Natural killer cell (primary cell): ENCODE results near the gene CYGB. TPM values are rescaled to one million over a fixed set of nuclear protein-coding genes. Genes with fewer than 3 reads are reported as not detected.
A peak's percentile ranks its signal among the peaks of the same experiment; 100 is the strongest.

ENCODE experiments used
- ATAC-seq, 3 donors: fragments of 150-1000 bp in 2 of 3; fragments of 200-7000 bp in 1 of 3; cut with Tn5 transposase; 1 replicate in 1 of 3; 2 replicates in 2 of 3; pipeline ENCODE4 v1.10.0; 2021; ENCODE audit warnings: mild to moderate bottlenecking in 2 of 3, moderate library complexity in 2 of 3
- DNase-seq, 2 donors: peaks; one replicate each; pipeline versions ENCODE4 v3.0.0 to v3.0.0-alpha.2; 2013 to 2021; ENCODE audit warnings: mixed read lengths in 1 of 2
- H3K27ac ChIP-seq: one replicate; pipeline ENCODE4 v1.5.1; 2013; ENCODE audit warnings: mild to moderate bottlenecking, low read length
- H3K27me3 ChIP-seq: one replicate; pipeline ENCODE4 v1.6.1; 2013; ENCODE audit warnings: low read length; ENCODE audit not compliant: control insufficient read depth, insufficient read depth
- H3K36me3 ChIP-seq: one replicate; pipeline ENCODE4 v1.6.1; 2013; ENCODE audit warnings: low read length; ENCODE audit not compliant: control insufficient read depth, insufficient read depth
- H3K4me1 ChIP-seq: one replicate; pipeline ENCODE4 v1.6.1; 2013; ENCODE audit warnings: low read length; ENCODE audit not compliant: control insufficient read depth, insufficient read depth
- H3K4me3 ChIP-seq: one replicate; pipeline ENCODE4 v1.5.1; 2013; ENCODE audit warnings: low read length
- H3K9me3 ChIP-seq: one replicate; pipeline ENCODE4 v1.6.1; 2013; ENCODE audit warnings: low read length; ENCODE audit not compliant: control insufficient read depth, insufficient read depth
- H3K27ac Mint-ChIP-seq, 2 donors: one replicate each; pipeline ENCODE4 v1.8.0; 2022; ENCODE audit warnings: mild to moderate bottlenecking in 2 of 2, mixed read lengths in 2 of 2, moderate library complexity in 1 of 2
- H3K27me3 Mint-ChIP-seq, 2 donors: one replicate each; pipeline ENCODE4 v1.8.0; 2022; ENCODE audit warnings: low read depth in 2 of 2, mixed read lengths in 2 of 2
- H3K36me3 Mint-ChIP-seq: one replicate; pipeline ENCODE4 v1.8.0; 2022; ENCODE audit warnings: mixed read lengths
- H3K4me1 Mint-ChIP-seq, 2 donors: one replicate each; pipeline ENCODE4 v1.8.0; 2022; ENCODE audit warnings: mixed read lengths in 2 of 2
- H3K4me3 Mint-ChIP-seq: one replicate; pipeline ENCODE4 v1.8.0; 2022; ENCODE audit warnings: mild to moderate bottlenecking, moderate library complexity, mixed read lengths
- H3K9me3 Mint-ChIP-seq, 2 donors: one replicate each; pipeline ENCODE4 v1.8.0; 2022; ENCODE audit warnings: mixed read lengths in 2 of 2
- WGBS: methylation state at CpG from one replicate; pipeline ENCODE4 v1.1.7; 2013; ENCODE audit warnings: missing lambda C conversion rate; ENCODE audit not compliant: insufficient coverage; 5-methylcytosine and 5-hydroxymethylcytosine counted together
- intact Hi-C: fragments of 100-400 bp; cut with micrococcal nuclease; formaldehyde crosslinking; loops from one replicate; pipeline ENCODE4 v1.14.2; 2022
- total RNA-seq, 4 donors: library from RNA; stranded (reverse); fragments of 120-200 nt in 1 of 4; gene quantifications; one replicate each; pipeline versions ENCODE4 v1.2.3 to v1.2.4, GENCODE V29; 2013 to 2022
- TF ChIP-seq, protein P1 (sequence below): fragments of 200-600 bp; IDR thresholded peaks from one replicate; pipeline ENCODE4 v1.8.0; 2022; ENCODE audit warnings: antibody characterized with exemption

The CYGB gene
- total RNA-seq, 3 donors from 2014 or later (not counting 1 experiment from before 2014, with no cell fraction given), result 0.12 to 0.33 (median 0.16) TPM

DNA sequence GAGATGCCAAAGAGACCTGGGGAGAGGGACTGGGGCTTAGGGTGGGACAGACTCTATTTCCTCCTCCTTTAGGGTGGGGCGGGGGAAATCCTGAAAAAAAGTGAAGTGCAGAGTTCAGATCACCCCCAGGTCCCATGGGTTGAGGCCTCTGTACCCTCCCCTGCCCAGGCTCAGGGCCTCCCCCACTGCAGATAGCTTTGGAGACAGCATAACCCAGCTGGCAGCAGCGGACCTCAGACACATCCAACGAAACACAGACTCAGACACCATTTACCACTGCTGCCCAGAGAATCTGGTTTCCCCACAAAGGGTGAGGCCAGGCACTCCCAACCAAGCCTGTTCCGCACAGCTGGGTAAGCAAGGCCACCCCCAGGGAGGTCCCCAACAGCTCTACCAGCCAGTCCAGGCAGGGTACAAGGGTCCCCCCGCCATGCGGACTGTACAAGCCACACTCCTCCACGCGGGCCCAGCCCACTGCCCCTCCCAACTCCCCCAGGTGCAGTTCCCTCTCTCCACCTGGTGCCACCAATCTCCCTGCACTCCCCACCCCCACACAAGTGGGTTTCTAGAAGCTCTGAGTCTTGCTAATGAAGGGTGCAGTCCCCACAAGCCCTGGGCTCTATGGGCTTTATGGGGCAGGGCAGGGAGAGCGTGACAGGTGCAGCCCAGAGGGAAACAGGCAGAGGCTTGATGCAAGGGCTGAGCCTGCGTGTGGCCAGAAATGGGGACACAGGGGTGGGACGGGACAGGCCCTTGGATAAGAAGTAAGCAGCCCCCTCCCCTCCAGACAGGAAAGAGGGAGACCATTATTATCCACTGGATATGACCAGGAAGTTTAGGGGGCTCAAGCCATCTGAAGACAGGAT, 45.2 kb downstream of the CYGB start:
- Histone ChIP-seq H3K27ac (peak overlapping the region; percentile 90), H3K9me3 (no peaks in the 10 kb centered on the region), H3K4me1 (peaks cover 88% of the 10 kb centered on the region), H3K4me3 (peak overlapping the region; percentile 25), H3K27me3 (no peaks in the 10 kb centered on the region), H3K36me3 (peaks cover 9% of the 10 kb centered on the region)
- peak in 1 of 2 donors; percentile 43 for DNase-seq
- peak; percentile 4 to 33 (median 15) for ATAC-seq
- H3K4me1 Mint-ChIP-seq, result peaks cover 63 to 80% of the 10 kb centered on the region in 2 donors
- H3K27me3 Mint-ChIP-seq, result no peaks in the 10 kb centered on the region
- H3K36me3 Mint-ChIP-seq, result no peaks in the 10 kb centered on the region
- H3K27ac Mint-ChIP-seq, result peak overlapping the region; percentile 96 to 97
- TF ChIP-seq, protein P1, sequence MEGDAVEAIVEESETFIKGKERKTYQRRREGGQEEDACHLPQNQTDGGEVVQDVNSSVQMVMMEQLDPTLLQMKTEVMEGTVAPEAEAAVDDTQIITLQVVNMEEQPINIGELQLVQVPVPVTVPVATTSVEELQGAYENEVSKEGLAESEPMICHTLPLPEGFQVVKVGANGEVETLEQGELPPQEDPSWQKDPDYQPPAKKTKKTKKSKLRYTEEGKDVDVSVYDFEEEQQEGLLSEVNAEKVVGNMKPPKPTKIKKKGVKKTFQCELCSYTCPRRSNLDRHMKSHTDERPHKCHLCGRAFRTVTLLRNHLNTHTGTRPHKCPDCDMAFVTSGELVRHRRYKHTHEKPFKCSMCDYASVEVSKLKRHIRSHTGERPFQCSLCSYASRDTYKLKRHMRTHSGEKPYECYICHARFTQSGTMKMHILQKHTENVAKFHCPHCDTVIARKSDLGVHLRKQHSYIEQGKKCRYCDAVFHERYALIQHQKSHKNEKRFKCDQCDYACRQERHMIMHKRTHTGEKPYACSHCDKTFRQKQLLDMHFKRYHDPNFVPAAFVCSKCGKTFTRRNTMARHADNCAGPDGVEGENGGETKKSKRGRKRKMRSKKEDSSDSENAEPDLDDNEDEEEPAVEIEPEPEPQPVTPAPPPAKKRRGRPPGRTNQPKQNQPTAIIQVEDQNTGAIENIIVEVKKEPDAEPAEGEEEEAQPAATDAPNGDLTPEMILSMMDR, result no peak
- intact Hi-C loops, result loop anchor here (2.0 kb wide), 1 partner anchor 22 kb away; no protein-coding TSS in a partner anchor
- no peaks in the 10 kb centered on the region for H3K9me3 Mint-ChIP-seq
- peak overlapping the region; percentile 89 for H3K4me3 Mint-ChIP-seq
- 31% methylated on average over 11 of the region's 11 CpGs for WGBS

GRCh38 chr17:76491271-76492122, 46.0 kb downstream of the CYGB start:
- no peaks in the 10 kb centered on the region for H3K9me3 Mint-ChIP-seq
- peak overlapping the region; percentile 90 for H3K27ac ChIP-seq
- no peaks in the 10 kb centered on the region for H3K27me3 Mint-ChIP-seq
- H3K27ac Mint-ChIP-seq, result peak overlapping the region; percentile 96 to 97
- H3K4me3 Mint-ChIP-seq, result peak overlapping the region; percentile 89
- no peaks in the 10 kb centered on the region for H3K9me3 ChIP-seq
- H3K4me1 Mint-ChIP-seq, result peaks cover 58 to 71% of the 10 kb centered on the region in 2 donors
- peak in 1 of 2 donors; percentile 37 for DNase-seq
- intact Hi-C loops, result loop anchor here (2.0 kb wide), 1 partner anchor 23 kb away; no protein-coding TSS in a partner anchor
- TF ChIP-seq, protein P1, result no peak
- ATAC-seq, result no peak
- no peaks in the 10 kb centered on the region for H3K27me3 ChIP-seq
- peaks cover 79% of the 10 kb centered on the region for H3K4me1 ChIP-seq
- peaks cover 9% of the 10 kb centered on the region for H3K36me3 ChIP-seq
- H3K4me3 ChIP-seq, result peak overlapping the region; percentile 25
- 58% methylated on average over 17 of the region's 17 CpGs for WGBS
- no peaks in the 10 kb centered on the region for H3K36me3 Mint-ChIP-seq

DNA sequence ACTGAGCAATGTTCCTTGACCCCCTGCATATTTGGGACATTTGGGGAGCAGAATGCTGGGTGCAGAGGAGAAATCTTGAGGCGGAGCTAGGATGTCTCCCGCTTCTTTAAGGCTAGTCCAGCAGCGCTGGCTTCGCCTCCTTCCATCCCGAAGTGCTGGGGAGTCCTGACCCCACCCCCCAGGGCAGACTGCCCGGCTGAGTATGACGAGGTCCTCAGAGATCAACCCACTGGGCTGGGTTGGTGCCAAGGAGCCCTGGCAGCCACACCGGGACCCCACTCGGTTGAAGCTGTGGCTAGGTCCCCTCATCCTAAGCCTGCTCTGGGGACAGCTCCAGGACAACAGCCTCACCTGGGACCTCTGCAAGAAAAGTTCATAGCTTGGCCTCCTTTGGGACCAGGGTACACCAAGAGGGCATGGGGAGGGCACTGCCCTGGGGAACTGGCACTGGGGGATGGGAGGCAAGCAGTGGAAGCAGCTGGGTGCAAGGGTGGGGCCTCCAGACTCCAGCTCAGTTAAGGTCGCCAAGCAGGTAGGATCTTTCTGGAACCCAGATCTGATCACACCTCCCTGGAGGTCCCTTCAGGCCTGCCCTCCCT, 47.3 kb downstream of the CYGB start:
- ATAC-seq (no peak), DNase-seq (no peak)
- Histone ChIP-seq H3K27ac (peak overlapping the region; percentile 90), H3K36me3 (peaks cover 9% of the 10 kb centered on the region), H3K4me3 (no peak overlapping the region), H3K27me3 (no peaks in the 10 kb centered on the region), H3K9me3 (no peaks in the 10 kb centered on the region), H3K4me1 (peaks cover 75% of the 10 kb centered on the region)
- no peaks in the 10 kb centered on the region for H3K27me3 Mint-ChIP-seq
- H3K36me3 Mint-ChIP-seq, result no peaks in the 10 kb centered on the region
- peak overlapping the region; percentile 96 to 97 for H3K27ac Mint-ChIP-seq
- TF ChIP-seq, protein P1, result no peak
- H3K9me3 Mint-ChIP-seq, result no peaks in the 10 kb centered on the region
- peak overlapping the region; percentile 37 for H3K4me3 Mint-ChIP-seq
- 85% methylated on average over 10 of the region's 10 CpGs for WGBS
- intact Hi-C loops, result no loop called here
- peaks cover 55 to 65% of the 10 kb centered on the region in 2 donors for H3K4me1 Mint-ChIP-seq
